Middle frontal gyrus (tissue), 1 donor: ENCODE measurements around the gene HPGDS.
"Not testable (repeated sequence)": the region's sequence is repeated elsewhere in the genome, so short reads cannot be mapped to it uniquely, and the experiment has no call there.

Experiments
- DNase-seq: peaks from one replicate; pipeline ENCODE4 v3.0.0-alpha.2; 2015; ENCODE audit warnings: low spot score; ENCODE audit errors: extremely low spot score

HPGDS gene

DNA sequence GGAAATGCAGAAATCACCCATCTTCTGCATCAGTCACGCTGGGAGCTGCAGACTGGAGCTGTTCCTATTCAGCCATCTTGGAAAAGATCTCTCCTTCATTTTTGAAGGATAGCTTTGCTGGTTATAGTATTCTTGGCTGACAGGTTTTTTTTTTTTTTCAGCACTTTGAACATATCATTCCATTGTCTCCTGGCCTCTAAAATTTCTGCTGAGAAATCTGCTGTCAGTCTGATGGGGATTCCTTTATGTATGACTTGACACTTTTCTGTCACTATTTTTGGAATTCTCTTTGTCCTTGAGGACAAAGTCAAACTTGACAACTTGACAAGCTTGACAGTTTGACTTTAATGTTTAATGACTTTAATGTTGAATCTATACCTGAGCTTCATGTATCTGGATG is 16.8 kb downstream of the HPGDS start:
- DNase-seq: no peak

DNA sequence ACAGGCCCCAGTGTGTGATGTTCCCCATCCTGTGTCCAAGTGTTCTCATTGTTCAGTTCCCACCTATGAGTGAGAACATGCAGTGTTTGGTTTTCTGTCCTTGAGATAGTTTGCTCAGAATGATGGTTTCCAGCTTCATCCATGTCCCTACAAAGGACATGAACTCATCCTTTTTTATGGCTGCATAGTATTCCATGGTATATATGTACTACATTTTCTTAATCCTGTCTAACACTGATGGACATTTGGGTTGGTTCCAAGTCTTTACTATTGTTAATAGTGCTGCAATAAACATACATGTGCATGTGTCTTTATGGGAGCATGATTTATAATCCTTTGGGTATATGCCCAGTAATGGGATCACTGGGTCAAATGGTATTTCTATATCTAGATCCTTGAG is 22.7 kb downstream of the HPGDS start:
- DNase-seq: not testable (repeated sequence)

DNA sequence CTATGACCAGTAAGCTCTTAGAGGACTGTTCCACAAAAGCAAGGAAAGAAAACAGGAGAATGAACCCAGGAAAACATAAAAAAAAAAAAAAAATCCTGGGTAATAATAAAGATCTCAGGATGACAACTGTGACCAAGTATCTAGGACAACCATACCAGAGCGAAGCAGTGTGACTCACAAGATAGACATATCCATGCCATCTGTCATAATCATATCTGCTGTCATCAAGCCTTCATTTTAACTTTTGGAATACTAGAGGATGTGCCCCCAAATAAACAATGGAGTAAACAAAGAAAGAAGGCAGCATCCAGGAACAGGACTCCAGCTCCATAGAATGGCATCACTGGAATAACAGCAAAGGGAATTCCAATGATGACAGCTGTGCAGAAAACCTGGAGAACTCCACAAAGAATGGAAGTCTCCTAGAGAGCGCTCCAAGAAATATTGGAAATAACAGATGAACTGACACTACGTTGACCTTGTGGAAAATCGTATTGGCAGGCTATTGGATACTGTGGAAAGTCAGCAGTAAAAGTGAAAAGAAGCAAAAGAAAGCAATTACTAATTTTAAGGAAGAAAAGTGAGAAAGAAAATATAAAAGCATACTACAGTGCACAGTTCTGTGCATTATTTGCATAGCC is 35.3 kb downstream of the HPGDS start:
- no peak for DNase-seq

DNA sequence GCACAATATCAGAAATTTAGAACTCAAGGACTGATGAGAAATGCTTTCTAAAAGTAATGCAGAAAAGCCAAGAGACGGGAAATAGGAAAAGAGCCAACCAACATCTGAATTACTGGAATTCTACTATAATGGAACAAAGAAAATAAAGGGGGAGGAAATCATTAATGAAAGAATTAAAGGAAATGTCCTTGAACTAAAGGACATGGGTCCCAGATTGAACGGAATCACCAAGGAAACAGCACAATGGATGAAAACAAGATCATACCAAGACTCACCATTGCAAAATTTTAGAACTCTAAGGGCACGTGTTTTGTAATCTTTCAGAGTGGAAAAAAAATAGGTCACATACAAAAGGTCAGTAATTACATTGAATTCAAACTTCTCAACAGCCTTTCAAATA is 35.9 kb downstream of the HPGDS start:
- no peak for DNase-seq

DNA sequence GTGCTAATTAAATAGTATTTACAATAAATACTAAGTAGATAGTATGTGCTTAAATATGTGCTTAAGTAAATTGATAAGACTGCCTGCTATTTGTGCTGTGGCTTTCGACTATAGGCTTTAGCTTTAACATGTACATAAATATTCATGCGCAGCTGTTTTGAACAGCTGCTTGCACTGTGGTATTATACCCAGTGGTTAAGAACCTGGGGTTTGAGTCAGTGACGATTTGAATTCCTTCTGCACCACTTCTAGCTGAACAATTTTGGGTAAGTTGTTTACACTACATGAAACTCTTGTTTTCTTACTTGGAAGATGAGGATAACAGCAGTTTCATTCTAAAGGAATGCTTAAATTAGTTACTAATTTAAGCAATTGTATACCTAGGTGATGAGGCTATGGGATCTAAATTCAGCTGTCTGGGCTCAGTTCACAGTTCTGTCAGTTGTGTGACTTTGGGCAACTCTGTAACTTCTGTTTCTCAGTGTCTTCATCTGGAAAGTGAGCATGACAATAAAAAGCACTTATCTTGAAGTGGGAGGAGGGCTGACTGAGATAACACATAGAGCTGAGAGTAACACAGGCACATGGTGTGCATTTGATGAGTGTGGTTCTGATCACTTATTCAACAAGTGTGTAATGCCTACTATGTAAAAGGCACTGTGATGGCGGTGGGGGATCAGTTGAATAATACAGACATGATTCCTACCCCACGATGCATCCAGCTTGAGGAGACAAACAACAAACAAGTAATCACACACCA is 37.0 kb downstream of the HPGDS start:
- no peak for DNase-seq

DNA sequence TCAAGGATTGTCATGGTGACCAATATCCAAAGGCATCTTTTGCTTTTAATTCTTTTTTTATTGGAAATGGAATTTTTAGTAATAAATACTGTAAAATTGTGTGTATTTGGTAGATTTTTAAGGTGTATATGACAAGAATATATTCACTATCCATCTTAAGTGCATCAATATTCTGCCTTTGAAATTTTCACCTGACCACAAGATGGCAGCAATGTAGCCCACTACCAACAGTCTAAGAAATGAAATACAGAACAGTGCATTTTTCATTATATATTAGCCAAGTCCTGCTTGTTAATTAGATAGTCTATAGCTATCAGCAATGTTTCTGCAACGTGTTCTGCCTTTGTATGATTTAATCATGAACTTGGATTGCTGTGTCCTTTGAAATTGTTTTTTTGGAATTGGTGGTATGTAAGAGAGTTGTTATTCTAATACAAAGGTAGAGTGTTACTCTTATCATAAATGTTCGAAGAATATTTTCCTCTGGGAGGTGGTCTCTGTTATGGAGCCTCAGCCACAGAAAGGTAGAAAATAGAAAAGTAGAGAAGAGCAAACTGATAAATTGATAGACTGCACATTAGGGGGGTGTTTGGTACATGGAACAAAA is 38.2 kb downstream of the HPGDS start:
- no peak for DNase-seq

DNA sequence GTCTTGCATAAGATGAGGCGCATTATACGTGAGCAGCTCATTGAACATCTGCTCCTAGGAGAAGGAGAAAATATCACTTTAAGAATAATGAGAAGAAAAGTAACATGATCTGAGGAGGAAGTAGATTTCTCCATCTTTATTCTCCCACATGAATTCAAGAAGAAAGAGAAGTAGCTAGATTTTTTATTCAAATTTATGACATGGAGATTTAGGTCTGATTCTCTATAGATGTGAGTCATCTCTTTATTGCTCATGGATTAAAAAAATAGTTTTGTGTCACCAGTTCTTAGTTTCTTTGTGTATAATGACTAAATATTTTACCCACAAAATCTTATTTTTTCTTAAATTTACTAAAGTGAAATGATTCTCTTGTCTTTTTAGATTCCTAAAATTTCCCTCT is 40.4 kb downstream of the HPGDS start:
- DNase-seq: no peak

DNA sequence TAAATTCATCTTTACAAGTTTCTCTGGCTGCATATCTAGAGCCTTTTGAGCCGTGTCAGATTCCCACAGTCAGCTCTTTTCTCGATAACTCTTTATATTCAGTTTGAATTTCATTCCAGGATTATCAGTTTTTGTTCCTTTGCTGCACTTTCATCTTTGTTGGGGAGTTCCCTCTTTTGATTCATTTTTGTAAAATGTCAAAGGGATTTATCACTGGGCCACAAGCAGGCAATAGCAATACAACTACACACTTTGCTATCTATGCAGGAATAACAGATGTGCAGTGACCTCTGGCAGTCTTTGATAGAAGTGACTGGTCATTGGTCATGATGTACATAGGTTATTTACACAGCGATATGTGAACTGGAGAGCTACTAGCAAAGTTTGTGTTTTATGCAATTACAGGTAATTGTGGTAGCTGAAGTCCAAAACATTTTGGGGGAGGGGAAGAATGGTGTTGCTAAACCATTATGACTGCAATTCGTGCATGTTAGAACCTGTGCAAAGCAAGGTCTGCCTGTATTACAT is 43.8 kb downstream of the HPGDS start:
- no peak for DNase-seq

DNA sequence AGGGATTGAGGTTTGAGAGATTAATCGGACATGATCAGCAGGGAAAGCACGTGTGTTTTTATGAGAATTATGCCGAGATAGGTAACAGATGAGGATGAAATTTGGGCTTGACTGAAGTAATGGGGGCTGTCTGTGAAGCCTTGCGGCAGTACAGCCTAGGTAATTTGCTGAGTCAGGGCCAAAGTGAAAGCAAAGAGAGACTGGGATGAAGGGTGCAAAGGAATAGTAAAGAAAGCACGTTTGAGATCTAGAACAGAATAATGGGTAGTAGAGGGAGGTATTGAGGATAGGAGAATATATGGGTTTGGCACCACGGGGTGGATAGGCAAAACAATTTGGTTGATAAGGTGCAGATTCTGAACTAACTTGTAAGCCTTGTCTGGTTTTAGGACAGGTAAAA is 47.2 kb downstream of the HPGDS start:
- not testable (repeated sequence) for DNase-seq

DNA sequence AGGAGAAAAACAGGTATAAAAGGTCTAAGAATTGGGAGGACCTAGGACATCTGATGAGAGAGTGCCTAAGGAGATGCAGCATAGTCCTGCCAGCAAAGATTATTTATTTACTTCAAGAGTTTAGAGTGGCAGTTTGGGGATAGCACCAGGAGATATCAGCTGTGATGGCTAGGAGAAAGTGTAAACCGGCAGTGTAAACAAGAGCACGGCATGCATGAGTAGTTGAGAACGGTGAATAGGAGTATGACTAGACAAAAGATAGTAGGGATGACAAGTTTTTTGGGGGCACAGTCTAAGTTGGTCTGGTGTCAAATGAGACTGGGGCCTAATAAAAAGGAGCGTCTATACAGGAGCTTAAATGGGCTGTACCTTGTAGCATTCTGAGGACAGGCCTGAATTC is 48.7 kb downstream of the HPGDS start:
- not testable (repeated sequence) for DNase-seq

DNA sequence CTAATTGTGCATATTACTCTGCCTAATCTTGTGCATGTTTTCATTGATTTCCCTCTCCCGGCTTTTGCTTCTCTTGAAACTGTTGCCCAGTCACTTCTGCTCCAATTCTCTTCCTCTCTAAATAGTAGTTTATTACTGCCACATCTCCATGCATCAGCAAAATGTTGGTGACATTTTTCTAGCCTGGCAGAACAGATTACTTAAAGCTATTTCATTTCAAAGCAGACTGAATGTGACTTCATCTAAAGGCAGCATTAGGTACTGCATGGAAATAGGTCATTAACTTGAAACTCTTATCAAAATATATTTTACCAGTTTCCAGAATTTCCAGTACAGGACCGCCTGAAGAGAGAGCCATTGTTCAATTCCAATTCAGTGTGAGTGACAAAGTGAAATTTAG is 52.4 kb downstream of the HPGDS start:
- no peak for DNase-seq

DNA sequence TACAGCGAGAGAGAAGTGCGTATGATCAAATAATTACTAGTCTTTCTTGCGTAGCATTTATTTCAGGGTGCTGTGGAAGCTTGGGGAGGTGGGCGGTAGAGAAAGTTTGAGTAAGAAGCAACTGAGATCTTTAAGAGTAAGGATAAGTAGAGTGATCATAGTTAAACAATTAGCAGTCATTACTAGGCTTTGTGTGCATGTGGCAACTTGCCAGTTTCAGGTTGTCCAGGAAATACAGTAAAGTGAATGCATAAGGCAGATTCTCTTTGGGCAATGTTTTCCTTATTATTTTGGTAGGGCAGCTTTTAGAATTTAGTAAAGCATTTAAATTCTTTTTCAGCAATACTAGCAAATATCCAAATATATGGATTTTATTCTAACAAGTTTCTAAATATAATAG is 57.0 kb downstream of the HPGDS start:
- no peak for DNase-seq

DNA sequence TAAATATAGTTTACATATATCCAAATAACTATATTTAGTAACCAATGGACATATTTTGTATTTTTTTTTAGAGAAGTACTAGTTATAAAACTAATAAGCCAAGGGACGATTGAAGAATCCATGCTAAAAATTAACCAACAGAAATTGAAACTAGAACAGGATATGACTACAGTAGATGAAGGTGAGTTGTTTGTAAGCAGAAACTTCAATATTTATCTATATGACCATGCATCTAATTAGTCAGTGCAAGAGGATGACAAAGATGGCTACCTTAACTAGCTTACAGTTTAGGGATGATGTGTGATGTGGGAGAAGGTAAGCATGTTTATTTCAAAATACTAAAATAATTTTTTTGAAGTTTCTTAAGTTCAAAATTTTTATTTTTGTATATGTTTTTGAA is 57.7 kb downstream of the HPGDS start:
- DNase-seq: no peak

DNA sequence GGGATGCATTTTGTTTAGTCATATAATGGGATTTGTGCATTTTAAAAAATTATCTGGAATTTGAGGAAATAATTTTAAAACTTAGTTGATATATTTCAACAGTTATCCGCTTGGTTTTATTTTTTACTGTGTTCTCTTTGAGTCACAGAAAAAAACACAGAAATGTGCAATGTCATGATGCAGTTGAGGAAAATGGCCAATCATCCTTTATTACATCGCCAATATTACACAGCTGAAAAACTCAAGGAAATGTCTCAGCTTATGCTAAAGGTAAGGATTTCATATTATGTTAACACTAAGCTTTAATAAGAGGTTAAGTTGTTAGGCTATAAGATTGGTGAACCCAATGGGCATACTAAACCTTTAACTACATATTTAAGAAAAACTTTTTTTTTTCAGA is 63.9 kb downstream of the HPGDS start:
- no peak for DNase-seq

DNA sequence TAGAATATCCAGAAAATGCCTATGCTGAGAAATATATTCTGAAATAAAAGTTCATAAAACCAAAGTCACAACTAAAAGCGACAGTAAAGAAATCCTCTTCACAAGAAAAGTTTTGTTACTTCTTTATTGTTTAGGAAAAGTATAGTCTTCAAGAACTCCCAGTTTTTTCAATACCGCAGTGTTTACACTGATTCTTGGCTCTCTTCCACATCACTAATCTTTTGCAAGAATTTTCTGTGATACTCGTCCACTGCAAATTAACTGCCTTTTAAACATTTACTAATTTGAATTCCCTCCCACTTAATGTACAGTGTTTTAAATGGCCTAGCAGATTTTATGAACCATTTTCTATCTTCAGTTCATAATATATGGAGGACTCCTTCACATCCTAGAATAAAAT is 65.1 kb downstream of the HPGDS start:
- DNase-seq: no peak

DNA sequence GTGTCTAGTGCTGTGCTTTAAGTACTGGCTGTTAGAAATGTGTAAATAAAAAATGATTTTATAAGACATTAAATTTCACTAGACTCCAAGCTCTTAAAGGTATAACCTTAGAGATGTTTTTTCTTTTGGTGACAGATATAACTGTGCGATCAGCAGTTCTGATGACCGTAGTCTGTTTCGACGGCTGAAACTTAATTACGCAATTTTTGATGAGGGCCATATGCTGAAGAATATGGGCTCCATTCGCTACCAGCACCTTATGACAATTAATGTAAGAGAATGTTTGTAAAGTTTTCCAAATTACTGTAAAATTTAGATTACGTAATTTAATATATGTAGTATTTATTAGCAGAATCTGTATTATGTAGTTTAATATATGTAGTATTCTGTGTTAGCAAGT is 66.4 kb downstream of the HPGDS start:
- no peak for DNase-seq

DNA sequence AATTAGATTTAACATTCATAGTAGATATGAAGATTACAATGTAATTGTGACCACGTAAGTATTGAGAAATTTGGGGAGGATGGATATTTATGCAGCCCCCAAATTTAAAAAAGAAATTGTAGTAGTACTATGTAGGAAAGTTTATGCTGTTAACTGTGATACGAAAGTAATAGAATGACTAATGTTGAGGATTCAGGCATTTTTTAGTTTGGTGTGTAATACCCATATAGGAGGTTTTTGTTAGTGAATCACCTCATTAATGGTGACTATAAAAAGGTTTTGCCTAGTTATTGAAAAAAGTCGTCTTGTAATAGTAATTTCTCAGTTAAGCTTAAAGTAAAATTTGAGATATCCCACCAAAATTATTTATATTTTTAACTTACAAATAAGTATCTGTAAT is 67.7 kb downstream of the HPGDS start:
- no peak for DNase-seq

DNA sequence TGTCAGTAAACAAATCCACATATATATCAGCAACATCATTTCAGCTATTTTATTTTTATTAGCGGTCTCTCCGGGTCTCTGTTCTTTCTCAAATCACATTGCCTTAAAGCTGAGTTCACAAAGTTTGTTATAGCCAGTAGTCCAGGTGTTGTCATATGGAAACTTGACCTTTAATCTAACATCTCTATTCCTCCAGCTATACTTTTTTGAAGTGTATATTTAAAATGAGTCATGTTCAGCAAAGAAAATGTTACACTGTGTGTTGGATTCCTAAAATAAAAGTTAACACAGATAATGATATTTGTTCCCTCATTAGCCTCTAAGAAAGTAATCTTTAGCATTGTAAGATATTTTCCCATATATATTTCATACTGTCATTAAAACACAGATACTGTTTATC is 71.4 kb downstream of the HPGDS start:
- DNase-seq: no peak

DNA sequence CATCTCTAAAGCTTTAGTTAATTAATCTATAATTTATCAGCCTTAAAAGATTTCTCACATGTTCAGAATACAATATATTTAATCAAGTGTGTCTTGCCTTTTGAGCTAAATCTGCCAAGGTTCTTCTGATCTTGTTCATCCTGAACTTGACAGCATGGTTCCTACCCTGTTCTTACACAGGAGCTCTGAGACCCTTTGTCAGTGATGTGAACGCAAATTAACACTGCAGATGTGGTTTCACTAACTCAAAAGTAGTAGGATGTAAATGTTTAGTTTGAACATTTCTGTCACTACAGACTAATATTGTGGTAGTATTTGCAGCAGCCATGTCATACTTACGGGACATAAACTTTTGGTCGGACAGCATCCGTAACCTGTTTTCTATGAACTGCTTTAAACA is 75.6 kb downstream of the HPGDS start:
- no peak for DNase-seq

DNA sequence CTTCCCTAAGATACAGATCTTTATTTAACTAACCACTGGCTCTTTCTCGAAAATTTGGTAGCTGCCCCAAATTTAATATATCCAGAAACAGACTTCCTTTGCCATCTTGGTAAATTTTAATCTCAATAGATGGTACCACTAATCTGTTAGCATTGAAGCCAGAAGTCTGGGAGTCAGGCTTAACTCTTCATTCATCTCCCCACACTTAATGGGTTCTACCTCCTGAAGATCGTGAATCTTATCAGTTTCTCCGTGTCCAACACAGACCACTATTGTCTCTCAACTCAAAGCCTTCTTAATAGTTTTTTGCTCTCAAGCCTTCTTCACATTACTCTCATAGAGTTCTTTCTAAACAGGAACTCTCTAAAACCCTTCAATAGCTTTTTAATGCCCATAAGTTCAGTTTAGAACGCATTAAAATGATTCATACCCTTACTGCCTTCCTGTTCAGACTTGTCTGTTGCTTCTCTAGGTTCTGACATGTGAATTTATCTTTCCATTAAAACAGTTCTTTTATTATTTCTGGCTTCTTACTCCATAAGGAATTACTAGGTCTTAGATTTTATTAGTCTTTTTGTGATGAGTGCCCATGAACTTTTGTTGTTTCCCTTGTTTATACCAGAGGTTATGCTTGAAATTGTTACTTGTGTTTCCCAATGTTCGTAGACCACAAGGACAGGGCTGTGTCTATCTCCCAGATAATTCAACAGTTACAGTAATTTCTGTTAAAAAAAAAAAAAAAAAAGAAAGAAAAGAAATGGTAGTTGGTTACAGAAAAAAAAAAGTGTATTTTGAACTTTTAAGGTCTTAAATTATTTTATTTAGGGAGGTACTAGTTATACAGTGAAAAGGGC is 80.2 kb downstream of the HPGDS start:
- DNase-seq: no peak

DNA sequence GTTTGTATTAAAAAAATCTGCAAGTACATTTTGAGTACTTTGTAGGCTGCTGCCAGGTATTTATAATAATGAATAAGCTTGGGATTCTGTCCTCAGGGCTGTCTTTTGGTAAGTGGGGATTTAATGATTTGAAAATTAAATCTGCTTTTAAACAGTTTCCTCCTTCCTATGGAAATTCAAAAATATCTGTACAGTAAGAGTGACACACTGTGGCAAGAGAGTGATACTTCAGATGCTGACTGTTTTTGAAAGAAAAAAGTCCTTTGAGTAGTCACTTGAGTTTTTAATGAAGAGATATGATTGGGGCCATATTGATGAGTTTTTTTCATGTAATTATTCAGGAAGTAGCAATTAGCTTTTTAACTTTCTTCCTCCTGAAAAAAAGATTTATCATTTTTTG is 85.8 kb downstream of the HPGDS start:
- DNase-seq: no peak
